A549 (cell line): ENCODE results near the gene ADAMTS4. TPM values are rescaled to one million over a fixed set of nuclear protein-coding genes. Genes with fewer than 3 reads are reported as not detected.
A peak's percentile ranks its signal among the peaks of the same experiment; 100 is the strongest.

Experiments
- ATAC-seq, 2 experiments: fragments of 200-7000 bp in 1 of 2; fragments of >200 bp in 1 of 2; cut with Nextera tagmentation in 1 of 2; cut with Tn5 transposase in 1 of 2; 3 replicates each; pipeline versions ENCODE4 v1.8.0 to v1.9.1; 2018 to 2020; ENCODE audit warnings: mild to moderate bottlenecking in 1 of 2, moderate library complexity in 1 of 2
- CTCF ChIA-PET: fragments of 300-600 bp; sonication (Branson Sonifier 250); formaldehyde crosslinking; extraction: SDS; loops from one replicate; lab custom pipeline; 2021; ENCODE audit warnings: antibody characterized with exemption, inconsistent platforms; lab: Yijun Ruan, JAX
- POLR2A ChIA-PET: fragments of 350-600 bp; formaldehyde crosslinking; extraction: SDS; loops from one replicate; lab custom pipeline; 2021; ENCODE audit warnings: antibody characterized with exemption, inconsistent platforms; lab: Yijun Ruan, JAX
- DNase-seq, 2 experiments: peaks; one replicate each; pipeline versions ENCODE4 v3.0.0 to v3.0.0-alpha.2; 2011 to 2016; ENCODE audit warnings: low read depth in 1 of 2, low spot score in 1 of 2
- FAIRE-seq: peaks from 2 replicates; lab custom pipeline; 2011; peaks lifted over from hg19 to GRCh38; lab: Jason Lieb, UNC
- H3K27ac ChIP-seq, 2 experiments: fragments of >200 bp; sonication (Bioruptor Twin); formaldehyde crosslinking; 3 replicates each; pipeline ENCODE4 v1.5.1; 2016 to 2017
- H3K4me1 ChIP-seq: fragments of >200 bp; sonication (Bioruptor Twin); formaldehyde crosslinking; 3 replicates; pipeline ENCODE4 v1.6.1; 2016
- H3K4me2 ChIP-seq: fragments of >200 bp; sonication (Bioruptor Twin); formaldehyde crosslinking; 3 replicates; pipeline ENCODE4 v1.6.1; 2016
- H3K4me3 ChIP-seq: fragments of >200 bp; sonication (Bioruptor Twin); formaldehyde crosslinking; 3 replicates; pipeline ENCODE4 v1.5.1; 2016
- H3K9me3 ChIP-seq: fragments of >200 bp; sonication (Bioruptor Twin); formaldehyde crosslinking; 3 replicates; pipeline ENCODE4 v1.6.1; 2016
- BCL3 ChIP-seq: fragments of >200 bp; sonication (Bioruptor Twin); formaldehyde crosslinking; IDR thresholded peaks from 3 replicates; pipeline ENCODE4 v1.6.1; 2016
- BHLHE40 ChIP-seq: IDR thresholded peaks from 2 replicates; pipeline ENCODE4 v1.6.1; 2012; ENCODE audit warnings: low read depth, low read length, inconsistent platforms
- CHD2 ChIP-seq: fragments of 150-350 bp; IDR thresholded peaks from 2 replicates; pipeline ENCODE4 v1.6.1; 2014; ENCODE audit warnings: low read length; ENCODE audit not compliant: partially characterized antibody
- EHF ChIP-seq: fragments of 250-450 bp; sonication (Bioruptor Pico); IDR thresholded peaks from 2 replicates; pipeline ENCODE4 v1.5.0; 2020; ENCODE audit warnings: mild to moderate bottlenecking
- EHMT2 ChIP-seq: fragments of 200-600 bp; sonication (generic); IDR thresholded peaks from 2 replicates; pipeline ENCODE4 v1.6.1; 2016; ENCODE audit warnings: antibody characterized with exemption, low read depth, mild to moderate bottlenecking, moderate library complexity
- ESRRA ChIP-seq: fragments of 150-350 bp; IDR thresholded peaks from 2 replicates; pipeline ENCODE4 v1.6.1; 2014; ENCODE audit warnings: mild to moderate bottlenecking, low read length, borderline replicate concordance
- FOSL2 ChIP-seq, 2 experiments: fragments of 450-650 bp in 1 of 2; fragments of >200 bp in 1 of 2; sonication (Bioruptor Twin) in 1 of 2; formaldehyde crosslinking; IDR thresholded peaks; 2 replicates each; pipeline versions ENCODE4 v1.5.0 to v1.6.1; 2016 to 2020; ENCODE audit warnings: mild to moderate bottlenecking in 1 of 2, moderate library complexity in 1 of 2
- HDAC2 ChIP-seq: fragments of 200-600 bp; sonication (generic); IDR thresholded peaks from 2 replicates; pipeline ENCODE4 v1.6.1; 2016
- MAFK ChIP-seq: fragments of 450-650 bp; IDR thresholded peaks from 2 replicates; pipeline ENCODE4 v1.6.1; 2014; ENCODE audit not compliant: partially characterized antibody
- MAZ ChIP-seq: fragments of 150-350 bp; IDR thresholded peaks from 2 replicates; pipeline ENCODE4 v1.6.1; 2014; ENCODE audit warnings: antibody characterized with exemption, low read depth, low read length, borderline replicate concordance
- PBX3 ChIP-seq: IDR thresholded peaks from 2 replicates; pipeline ENCODE4 v1.6.1; 2012
- PHF8 ChIP-seq: fragments of 200-600 bp; sonication (generic); IDR thresholded peaks from 2 replicates; pipeline ENCODE4 v1.6.1; 2016; ENCODE audit warnings: low read depth, mild to moderate bottlenecking, antibody characterized with exemption, moderate library complexity, borderline replicate concordance
- POLR2A ChIP-seq: IDR thresholded peaks from 2 replicates; pipeline ENCODE4 v1.6.1; 2012; ENCODE audit warnings: mild to moderate bottlenecking, low read length
- POLR2AphosphoS2 ChIP-seq: conservative IDR thresholded peaks from 2 replicates; pipeline ENCODE4 v1.6.1; 2012; ENCODE audit warnings: low read length, improper control_type of control experiment, inconsistent platforms
- RCOR1 ChIP-seq: fragments of 150-350 bp; IDR thresholded peaks from 2 replicates; pipeline ENCODE4 v1.6.1; 2014; ENCODE audit warnings: antibody characterized with exemption, low read length, low read depth
- SREBF2 ChIP-seq: fragments of 450-650 bp; IDR thresholded peaks from 2 replicates; pipeline ENCODE4 v1.6.1; 2014; ENCODE audit warnings: mild to moderate bottlenecking, moderate library complexity
- ZNF302 ChIP-seq: fragments of 250-450 bp; sonication (Bioruptor Pico); IDR thresholded peaks from 2 replicates; pipeline ENCODE4 v1.9.0; 2021; ENCODE audit warnings: inconsistent platforms, mild to moderate bottlenecking, moderate library complexity
- ZSCAN20 ChIP-seq: fragments of 250-450 bp; sonication (Bioruptor Pico); IDR thresholded peaks from 2 replicates; pipeline ENCODE4 v1.8.0; 2022; ENCODE audit warnings: mild to moderate bottlenecking, moderate library complexity
- WGBS: methylation state at CpG from one replicate; pipeline ENCODE4 v1.1.6; 2017; ENCODE audit errors: missing lambda C conversion rate; 5-methylcytosine and 5-hydroxymethylcytosine counted together
- polyA plus RNA-seq, 4 experiments: library from polyadenylated mRNA; depleted of rRNA in 3 of 4; stranded (reverse); fragments of >200 nt; fragmentation: RNase III in 1 of 4; extraction: RNeasy Plus Mini Kit Qiagen cat#74134 plus additional on column Dnase treatment in 1 of 4; gene quantifications; 2 replicates in 3 of 4; 3 replicates in 1 of 4; pipeline ENCODE4 v1.2.3, GENCODE V29; 2011 to 2017
- TF ChIP-seq, protein P1 (sequence below): fragments of 450-650 bp; IDR thresholded peaks from 2 replicates; pipeline ENCODE4 v1.6.1; 2014; ENCODE audit warnings: antibody characterized with exemption
- TF ChIP-seq, protein P2 (sequence below): fragments of 250-450 bp; sonication (Bioruptor Pico); IDR thresholded peaks from 2 replicates; pipeline ENCODE4 v1.5.0; 2020; ENCODE audit warnings: low read depth, mild to moderate bottlenecking, moderate library complexity
- TF ChIP-seq, protein P3 (sequence below): fragments of 200-600 bp; sonication (generic); IDR thresholded peaks from 2 replicates; pipeline ENCODE4 v1.6.1; 2016; ENCODE audit warnings: antibody characterized with exemption, mild to moderate bottlenecking, moderate library complexity

Gene ADAMTS4
- polyA plus RNA-seq, 2 of the 4 experiments (the other 2 are of a cell fraction): not detected

GRCh38 chr1:161190962-161191521 is 7.8 kb downstream of the ADAMTS4 start:
- Histone ChIP-seq H3K4me2 (no peak overlapping the region), H3K9me3 (no peaks in the 10 kb centered on the region), H3K4me3 (no peak overlapping the region), H3K27ac (no peak overlapping the region), H3K4me1 (no peaks in the 10 kb centered on the region)
- 83% methylated on average over 17 of the region's 22 CpGs for WGBS
- no peak for FAIRE-seq
- no peak for DNase-seq
- ATAC-seq: no peak
- ChIA-PET POLR2A (interaction anchor here (0.7 kb wide), 1 partner anchor 191 kb away, joined by 4 read pairs; no protein-coding TSS in a partner anchor), CTCF (interaction anchor here (0.7 to 7.8 kb wide), 21 partner anchors 10 to 198 kb away, joined by 3 to 93 read pairs (median 5); partner anchors contain the start of genes APOA2, B4GALT3, FCER1G and NDUFS2)
- TF ChIP-seq POLR2A (no peak), PHF8 (no peak)

- CTCF ChIA-PET: interaction anchor here (6.5 to 7.8 kb wide), 2 partner anchors 15 to 194 kb away, joined by 89 to 93 read pairs; partner anchors contain the start of gene NDUFS2
- ATAC-seq: no peak
- no peak for TF ChIP-seq EHF (CRISPR knock-in tag)
- Histone ChIP-seq H3K27ac (no peak overlapping the region), H3K4me1 (no peaks in the 10 kb centered on the region), H3K4me2 (no peak overlapping the region), H3K4me3 (no peak overlapping the region), H3K9me3 (no peaks in the 10 kb centered on the region)
- 74% methylated on average over 5 of the region's 5 CpGs for WGBS
- DNase-seq: no peak
- FAIRE-seq: no peak
- POLR2A ChIA-PET: no interaction called here
These were observed 9.8 kb downstream of the ADAMTS4 start for GRCh38 chr1:161189036-161189435.

- ATAC-seq: no peak
- TF ChIP-seq CHD2 (no peak), FOSL2 (IDR thresholded peaks at IDR 0.05) (no peak), FOSL2 (CRISPR knock-in tag; IDR thresholded peaks at IDR 0.05) (no peak), ZNF302 (no peak), SREBF2 (no peak), MAFK (no peak), RCOR1 (no peak), ZSCAN20 (no peak)
- CTCF ChIA-PET: interaction anchor here (0.7 to 7.8 kb wide), 3 partner anchors 34 to 1011 kb away, joined by 3 to 89 read pairs (median 3); no protein-coding TSS in a partner anchor
These were observed 10.5 kb downstream of the ADAMTS4 start for GRCh38 chr1:161188381-161188780.

DNA sequence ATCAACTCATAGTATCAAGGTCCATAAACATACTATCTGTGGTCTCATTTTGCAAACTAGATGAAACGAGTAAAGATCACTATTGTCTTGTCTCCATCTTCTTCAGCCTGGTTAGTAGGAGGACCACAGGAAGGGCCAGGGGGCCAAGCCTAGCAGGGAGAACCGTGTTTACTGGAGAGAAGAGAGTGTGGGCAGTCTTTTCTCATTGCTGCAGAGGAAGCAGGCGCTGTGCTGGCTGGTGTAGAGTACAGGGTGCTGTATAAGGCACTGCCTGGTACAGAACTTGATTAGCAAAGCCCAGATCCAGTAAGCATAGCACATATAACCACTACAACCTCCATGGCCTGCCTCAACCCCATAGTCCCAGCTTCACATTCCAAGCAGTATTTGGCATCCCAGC is 11.5 kb downstream of the ADAMTS4 start:
- Histone ChIP-seq H3K4me2 (no peak overlapping the region), H3K4me3 (no peak overlapping the region), H3K27ac (no peak overlapping the region), H3K4me1 (peaks cover 7% of the 10 kb centered on the region; the same call in 2 of the 3 replicates)
- ChIA-PET CTCF (interaction anchor here (0.6 to 7.8 kb wide), 4 partner anchors 10 to 196 kb away, joined by 3 to 89 read pairs (median 4); no protein-coding TSS in a partner anchor), POLR2A (interaction anchor here (1.2 kb wide), 1 partner anchor 10 kb away, joined by 3 read pairs; the partner anchor contains the start of gene B4GALT3)
- DNase-seq (no peak), ATAC-seq (0 out of 6 replicates have a peak, but pooled peaks of 1 of the 2 experiments have one; percentile 27)
- WGBS: 47% methylated on average over 3 of the region's 3 CpGs
- TF ChIP-seq PBX3 (no peak), SREBF2 (no peak), ESRRA (no peak), BHLHE40 (no peak), PHF8 (no peak), POLR2AphosphoS2 (no peak), BCL3 (no peak), HDAC2 (no peak), MAZ (no peak), ZSCAN20 (no peak), EHMT2 (no peak), EHF (CRISPR knock-in tag) (no peak)
- TF ChIP-seq, protein P1, sequence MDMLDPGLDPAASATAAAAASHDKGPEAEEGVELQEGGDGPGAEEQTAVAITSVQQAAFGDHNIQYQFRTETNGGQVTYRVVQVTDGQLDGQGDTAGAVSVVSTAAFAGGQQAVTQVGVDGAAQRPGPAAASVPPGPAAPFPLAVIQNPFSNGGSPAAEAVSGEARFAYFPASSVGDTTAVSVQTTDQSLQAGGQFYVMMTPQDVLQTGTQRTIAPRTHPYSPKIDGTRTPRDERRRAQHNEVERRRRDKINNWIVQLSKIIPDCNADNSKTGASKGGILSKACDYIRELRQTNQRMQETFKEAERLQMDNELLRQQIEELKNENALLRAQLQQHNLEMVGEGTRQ: no peak
- TF ChIP-seq, protein P2, sequence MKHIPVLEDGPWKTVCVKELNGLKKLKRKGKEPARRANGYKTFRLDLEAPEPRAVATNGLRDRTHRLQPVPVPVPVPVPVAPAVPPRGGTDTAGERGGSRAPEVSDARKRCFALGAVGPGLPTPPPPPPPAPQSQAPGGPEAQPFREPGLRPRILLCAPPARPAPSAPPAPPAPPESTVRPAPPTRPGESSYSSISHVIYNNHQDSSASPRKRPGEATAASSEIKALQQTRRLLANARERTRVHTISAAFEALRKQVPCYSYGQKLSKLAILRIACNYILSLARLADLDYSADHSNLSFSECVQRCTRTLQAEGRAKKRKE (CRISPR knock-in tag): no peak
- TF ChIP-seq, protein P3, sequence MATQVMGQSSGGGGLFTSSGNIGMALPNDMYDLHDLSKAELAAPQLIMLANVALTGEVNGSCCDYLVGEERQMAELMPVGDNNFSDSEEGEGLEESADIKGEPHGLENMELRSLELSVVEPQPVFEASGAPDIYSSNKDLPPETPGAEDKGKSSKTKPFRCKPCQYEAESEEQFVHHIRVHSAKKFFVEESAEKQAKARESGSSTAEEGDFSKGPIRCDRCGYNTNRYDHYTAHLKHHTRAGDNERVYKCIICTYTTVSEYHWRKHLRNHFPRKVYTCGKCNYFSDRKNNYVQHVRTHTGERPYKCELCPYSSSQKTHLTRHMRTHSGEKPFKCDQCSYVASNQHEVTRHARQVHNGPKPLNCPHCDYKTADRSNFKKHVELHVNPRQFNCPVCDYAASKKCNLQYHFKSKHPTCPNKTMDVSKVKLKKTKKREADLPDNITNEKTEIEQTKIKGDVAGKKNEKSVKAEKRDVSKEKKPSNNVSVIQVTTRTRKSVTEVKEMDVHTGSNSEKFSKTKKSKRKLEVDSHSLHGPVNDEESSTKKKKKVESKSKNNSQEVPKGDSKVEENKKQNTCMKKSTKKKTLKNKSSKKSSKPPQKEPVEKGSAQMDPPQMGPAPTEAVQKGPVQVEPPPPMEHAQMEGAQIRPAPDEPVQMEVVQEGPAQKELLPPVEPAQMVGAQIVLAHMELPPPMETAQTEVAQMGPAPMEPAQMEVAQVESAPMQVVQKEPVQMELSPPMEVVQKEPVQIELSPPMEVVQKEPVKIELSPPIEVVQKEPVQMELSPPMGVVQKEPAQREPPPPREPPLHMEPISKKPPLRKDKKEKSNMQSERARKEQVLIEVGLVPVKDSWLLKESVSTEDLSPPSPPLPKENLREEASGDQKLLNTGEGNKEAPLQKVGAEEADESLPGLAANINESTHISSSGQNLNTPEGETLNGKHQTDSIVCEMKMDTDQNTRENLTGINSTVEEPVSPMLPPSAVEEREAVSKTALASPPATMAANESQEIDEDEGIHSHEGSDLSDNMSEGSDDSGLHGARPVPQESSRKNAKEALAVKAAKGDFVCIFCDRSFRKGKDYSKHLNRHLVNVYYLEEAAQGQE: no peak
- TF ChIP-seq, all 56 proteins: peak for 0
- H3K9me3 ChIP-seq: no peaks in the 10 kb centered on the region
- FAIRE-seq: no peak

More at GRCh38 chr1:161188381-161188780, 10.5 kb downstream of the ADAMTS4 start:
- 82% methylated on average over 6 of the region's 6 CpGs for WGBS
- Histone ChIP-seq H3K27ac (no peak overlapping the region), H3K4me2 (no peak overlapping the region), H3K9me3 (no peaks in the 10 kb centered on the region), H3K4me3 (no peak overlapping the region), H3K4me1 (no peaks in the 10 kb centered on the region)
- no peak for DNase-seq
- no peak for FAIRE-seq
- POLR2A ChIA-PET: interaction anchor here (0.6 kb wide), 1 partner anchor 37 kb away, joined by 9 read pairs; the partner anchor contains the start of gene TOMM40L
